Measurements from ENCODE around the gene PRUNE2. TPM values are rescaled to one million over a fixed set of nuclear protein-coding genes. Genes with fewer than 3 reads are reported as not detected.

The PRUNE2 gene
- total RNA-seq, 1 donor from 2014 or later = 3.1 TPM

- no peaks in the 10 kb centered on the region for H3K4me1 ChIP-seq
- no peaks in the 10 kb centered on the region for H3K9me3 ChIP-seq (replicated peaks)
- peaks cover 10% of the 10 kb centered on the region for H3K27me3 ChIP-seq (ENCODE audit: low read depth)
- no peak overlapping the region for H3K4me3 ChIP-seq
- intact Hi-C loops (cut with micrococcal nuclease) = no loop called here
- DNase-seq = no peak
- no peak overlapping the region for H3K27ac ChIP-seq (replicated peaks)
- no peak for TF ChIP-seq CTCF (IDR thresholded peaks at IDR 0.05; ENCODE audit: borderline replicate concordance)
- H3K36me3 ChIP-seq = no peaks in the 10 kb centered on the region
These were observed 18.0 kb downstream of the PRUNE2 start for GRCh38 chr9:76887951-76888350.

- no peak for DNase-seq
- peaks cover 10% of the 10 kb centered on the region for H3K27me3 ChIP-seq (ENCODE audit: low read depth)
- TF ChIP-seq CTCF (IDR thresholded peaks at IDR 0.05; ENCODE audit: borderline replicate concordance) = no peak
- intact Hi-C loops (cut with micrococcal nuclease) = no loop called here
- H3K4me1 ChIP-seq = no peaks in the 10 kb centered on the region
- H3K9me3 ChIP-seq (replicated peaks) = no peaks in the 10 kb centered on the region
- H3K27ac ChIP-seq (replicated peaks) = no peak overlapping the region
- no peak overlapping the region for H3K4me3 ChIP-seq
- no peaks in the 10 kb centered on the region for H3K36me3 ChIP-seq
These were observed 18.7 kb downstream of the PRUNE2 start for GRCh38 chr9:76887003-76887821.

GRCh38 chr9:76886318-76886717 is 19.6 kb downstream of the PRUNE2 start:
- intact Hi-C loops (cut with micrococcal nuclease) = no loop called here
- H3K27ac ChIP-seq (replicated peaks) = no peak overlapping the region
- no peaks in the 10 kb centered on the region for H3K4me1 ChIP-seq
- no peaks in the 10 kb centered on the region for H3K9me3 ChIP-seq (replicated peaks)
- no peak for DNase-seq
- peaks cover 10% of the 10 kb centered on the region for H3K27me3 ChIP-seq (ENCODE audit: low read depth)
- H3K4me3 ChIP-seq = no peak overlapping the region
- no peaks in the 10 kb centered on the region for H3K36me3 ChIP-seq
- TF ChIP-seq CTCF (IDR thresholded peaks at IDR 0.05; ENCODE audit: borderline replicate concordance) = no peak

- H3K4me3 ChIP-seq = no peak overlapping the region
- DNase-seq = no peak
- no peaks in the 10 kb centered on the region for H3K36me3 ChIP-seq
- no peak overlapping the region for H3K27ac ChIP-seq (replicated peaks)
- intact Hi-C loops (cut with micrococcal nuclease) = no loop called here
- no peak for TF ChIP-seq CTCF (IDR thresholded peaks at IDR 0.05; ENCODE audit: borderline replicate concordance)
- H3K27me3 ChIP-seq (ENCODE audit: low read depth) = peaks cover 3% of the 10 kb centered on the region
- H3K9me3 ChIP-seq (replicated peaks) = no peaks in the 10 kb centered on the region
- H3K4me1 ChIP-seq = no peaks in the 10 kb centered on the region
These were observed 21.1 kb downstream of the PRUNE2 start for GRCh38 chr9:76884823-76885222.

GRCh38 chr9:76883341-76883855 is 22.5 kb downstream of the PRUNE2 start:
- H3K27me3 ChIP-seq (ENCODE audit: low read depth) = peaks cover 3% of the 10 kb centered on the region
- no peak overlapping the region for H3K27ac ChIP-seq (replicated peaks)
- no peaks in the 10 kb centered on the region for H3K9me3 ChIP-seq (replicated peaks)
- no peak overlapping the region for H3K4me3 ChIP-seq
- no peak for TF ChIP-seq CTCF (IDR thresholded peaks at IDR 0.05; ENCODE audit: borderline replicate concordance)
- H3K4me1 ChIP-seq = no peaks in the 10 kb centered on the region
- no peaks in the 10 kb centered on the region for H3K36me3 ChIP-seq
- no peak for DNase-seq
- intact Hi-C loops (cut with micrococcal nuclease) = no loop called here
